ENCODE measurements around the gene NSF.
"Not testable (repeated sequence)": the region's sequence is repeated elsewhere in the genome, so short reads cannot be mapped to it uniquely, and the experiment has no call there.

The NSF gene

DNA sequence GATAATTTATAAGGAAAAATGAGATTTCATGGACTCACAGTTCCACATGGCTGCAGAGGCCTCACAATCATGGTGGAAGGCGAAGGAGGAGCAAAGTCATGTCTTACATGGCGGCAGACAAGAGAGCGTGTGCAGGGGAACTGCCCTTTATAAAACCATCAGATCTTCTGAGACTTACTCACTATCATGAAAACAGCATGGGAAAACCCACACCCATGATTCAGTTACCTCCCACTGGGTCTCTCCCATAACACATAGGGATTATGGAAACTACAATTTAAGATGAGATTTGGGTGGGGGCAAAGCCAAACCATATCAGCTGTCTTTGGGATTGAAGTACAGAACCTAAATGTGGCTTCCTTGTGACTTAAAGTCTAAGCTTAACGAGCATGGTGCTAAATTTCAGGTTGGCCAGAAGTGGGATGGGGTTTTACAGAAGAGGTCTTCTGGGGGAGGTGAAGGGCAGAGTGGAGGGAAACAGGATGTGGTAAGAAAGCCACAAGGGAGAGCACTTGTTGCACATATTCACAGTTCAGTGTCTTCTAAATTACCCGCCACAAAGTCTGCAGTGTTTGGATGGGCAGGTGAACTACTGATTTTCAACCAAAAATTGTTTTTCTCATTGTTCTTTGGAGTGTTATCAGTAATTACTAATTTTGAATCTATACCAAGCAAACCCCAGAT lies 38.4 kb downstream of the NSF start:
- FAIRE-seq = not testable (repeated sequence)

GRCh38 chr17:46632146-46632545 lies 41.7 kb downstream of the NSF start:
- not testable (repeated sequence) for FAIRE-seq

- not testable (repeated sequence) for FAIRE-seq
Measured at GRCh38 chr17:46634844-46635243, 44.4 kb downstream of the NSF start.

DNA sequence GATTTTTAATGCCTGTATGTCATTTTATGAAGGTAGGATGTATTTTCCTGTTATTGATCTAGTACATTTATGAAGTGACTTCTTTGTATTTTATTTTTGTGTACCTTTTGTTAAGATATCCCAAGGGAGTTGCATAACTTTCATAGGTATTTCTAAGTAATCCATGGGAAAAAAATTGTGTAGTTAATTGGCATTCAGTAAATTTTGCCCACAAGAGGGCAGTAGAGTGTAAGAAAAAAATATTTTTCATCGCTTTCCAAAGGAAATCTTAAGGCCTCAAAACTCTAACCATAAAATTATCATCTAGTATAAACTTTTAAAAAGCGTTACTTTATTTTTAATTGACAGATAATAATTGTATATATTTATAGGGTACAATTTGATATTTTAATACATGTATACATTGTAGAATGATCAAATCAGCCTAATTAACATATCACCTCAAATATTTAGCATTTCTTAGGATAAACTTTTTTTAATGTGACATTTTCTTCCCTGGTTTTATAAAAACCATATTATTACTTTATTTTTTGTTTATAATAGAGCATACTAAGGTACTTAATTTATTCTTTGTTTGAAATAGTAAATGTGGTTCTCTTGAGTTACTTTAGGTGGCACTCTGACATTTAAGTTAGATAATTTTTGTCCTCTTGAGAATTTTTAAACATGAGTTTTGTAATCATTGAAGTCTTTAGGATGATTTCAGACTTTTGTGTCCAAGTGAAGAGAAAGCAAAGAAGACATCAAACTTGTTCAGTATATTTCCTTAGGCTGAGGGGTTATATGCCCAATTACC lies 51.6 kb downstream of the NSF start:
- peak; percentile 96 for FAIRE-seq

DNA sequence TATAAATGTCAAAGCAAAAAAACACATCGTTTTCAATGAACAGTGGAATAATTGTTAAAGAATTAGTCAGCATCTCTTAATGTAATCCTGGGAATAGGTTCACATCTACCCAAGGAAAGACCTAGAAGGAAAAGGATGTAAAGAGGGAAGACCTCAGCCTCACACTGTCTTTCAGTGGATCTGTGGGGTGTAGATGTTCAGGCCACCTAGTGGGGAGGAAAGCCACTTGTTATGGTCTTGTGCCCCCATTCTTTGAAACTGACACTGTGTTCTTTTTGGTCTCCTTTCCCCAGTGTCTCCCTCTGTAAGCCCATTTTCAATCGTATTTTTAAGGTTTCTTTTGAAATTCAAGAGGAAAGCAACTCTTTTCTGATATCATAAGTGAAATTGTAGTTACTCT lies 56.8 kb downstream of the NSF start:
- FAIRE-seq = not testable (repeated sequence)

GRCh38 chr17:46647688-46648278 lies 57.3 kb downstream of the NSF start:
- FAIRE-seq = not testable (repeated sequence)

DNA sequence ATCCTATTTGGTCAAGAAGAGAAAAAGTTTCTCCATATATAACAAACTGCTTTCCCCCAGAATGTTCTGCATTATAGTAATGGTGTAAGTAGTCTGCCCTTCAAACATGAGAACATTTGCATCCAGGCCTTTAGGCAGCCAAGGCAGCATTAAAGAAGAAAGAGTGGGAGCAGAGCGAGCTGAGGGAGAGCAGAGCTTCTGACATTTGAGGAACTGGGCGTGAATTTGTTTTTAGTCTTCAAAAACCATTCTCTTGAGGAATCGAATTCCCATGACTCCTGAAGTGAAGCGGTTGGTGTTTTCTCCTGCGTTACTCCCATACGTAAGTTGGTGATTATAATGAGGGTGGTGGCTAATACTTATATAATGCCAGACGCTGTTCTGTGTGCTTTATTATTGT lies 58.8 kb downstream of the NSF start:
- FAIRE-seq = not testable (repeated sequence)

GRCh38 chr17:46652024-46652643 lies 61.7 kb downstream of the NSF start:
- not testable (repeated sequence) for FAIRE-seq

DNA sequence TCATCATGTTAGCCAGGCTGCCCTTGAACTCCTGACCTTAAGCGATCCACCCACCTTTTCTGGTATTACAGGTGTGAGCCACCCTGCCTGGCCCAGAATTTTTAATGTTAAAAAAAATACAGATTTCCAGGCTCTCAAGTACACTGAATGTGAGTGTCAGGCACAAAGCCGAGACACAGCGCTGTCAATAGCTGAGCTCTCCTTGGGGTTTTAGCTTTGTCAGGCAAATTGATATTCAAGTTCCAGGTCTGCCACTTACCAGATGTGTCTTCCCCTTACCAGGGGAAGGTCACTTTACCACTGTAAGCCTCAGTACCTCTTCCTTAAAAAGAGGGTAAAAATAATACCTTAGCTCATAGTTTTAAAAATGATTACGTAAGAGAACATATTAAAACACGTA lies 67.8 kb downstream of the NSF start:
- FAIRE-seq = not testable (repeated sequence)

DNA sequence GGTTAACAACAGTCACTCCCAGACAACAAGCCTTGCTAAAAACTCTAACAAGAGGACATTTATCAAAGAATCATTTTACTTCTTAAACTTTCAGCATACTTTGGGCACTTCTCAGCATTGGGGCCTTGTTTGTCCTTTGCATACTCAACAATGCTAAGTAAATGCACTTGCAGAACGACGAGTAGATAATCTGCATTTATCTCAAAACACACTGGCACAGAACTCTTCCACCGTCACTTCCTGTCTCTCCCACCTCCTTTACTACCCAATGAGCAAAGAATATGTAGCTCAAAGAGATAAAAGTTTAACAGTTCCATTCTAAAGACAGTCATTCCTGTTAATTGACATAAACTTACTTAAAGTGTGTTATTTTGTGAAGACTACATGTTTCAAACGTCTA lies 69.2 kb downstream of the NSF start:
- not testable (repeated sequence) for FAIRE-seq

GRCh38 chr17:46663123-46663522 lies 72.7 kb downstream of the NSF start:
- FAIRE-seq = not testable (repeated sequence)

GRCh38 chr17:46663552-46663951 lies 73.1 kb downstream of the NSF start:
- FAIRE-seq = not testable (repeated sequence)

DNA sequence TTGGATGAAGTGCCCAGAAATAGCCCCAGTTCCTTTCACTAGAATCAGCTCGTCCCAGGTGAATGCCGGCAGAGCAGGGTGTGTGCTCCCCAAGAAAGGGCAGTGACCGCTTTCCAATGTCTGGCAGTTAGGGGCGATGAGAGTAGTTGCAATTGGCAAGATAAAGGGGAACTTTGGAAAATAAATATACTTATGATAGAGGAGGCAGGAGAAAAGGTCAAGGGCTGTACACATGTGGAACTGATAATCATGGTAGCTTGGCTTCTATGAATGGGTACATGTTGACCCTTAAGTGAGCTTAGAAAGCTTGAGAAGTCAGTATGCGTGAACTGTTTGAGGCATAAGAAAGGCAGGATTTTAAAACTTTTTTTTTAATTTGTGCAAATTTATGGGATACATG lies 75.5 kb downstream of the NSF start:
- not testable (repeated sequence) for FAIRE-seq

- FAIRE-seq = not testable (repeated sequence)
Measured at GRCh38 chr17:46670789-46671188, 80.3 kb downstream of the NSF start.

- FAIRE-seq = not testable (repeated sequence)
Measured at GRCh38 chr17:46672777-46673176, 82.3 kb downstream of the NSF start.

GRCh38 chr17:46677819-46678218 lies 87.3 kb downstream of the NSF start:
- not testable (repeated sequence) for FAIRE-seq

DNA sequence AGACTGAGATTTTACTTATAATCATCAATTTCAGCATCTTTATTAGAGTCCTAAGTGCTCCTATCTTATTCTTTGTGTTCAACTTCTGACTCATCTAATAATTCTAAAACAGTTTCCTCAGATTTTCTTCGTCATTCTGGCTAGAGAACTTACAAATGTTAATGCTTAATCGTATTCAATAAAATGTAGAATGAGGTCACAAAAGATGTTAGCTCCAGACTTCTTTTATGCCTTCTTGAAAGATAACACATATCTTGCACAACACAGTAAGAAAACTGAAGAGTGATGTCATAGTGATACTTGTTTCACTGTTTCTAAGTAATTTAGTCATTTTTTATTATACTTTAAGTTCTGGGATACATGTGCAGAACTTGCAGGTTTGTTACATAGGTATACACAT lies 93.2 kb downstream of the NSF start:
- FAIRE-seq = not testable (repeated sequence)

DNA sequence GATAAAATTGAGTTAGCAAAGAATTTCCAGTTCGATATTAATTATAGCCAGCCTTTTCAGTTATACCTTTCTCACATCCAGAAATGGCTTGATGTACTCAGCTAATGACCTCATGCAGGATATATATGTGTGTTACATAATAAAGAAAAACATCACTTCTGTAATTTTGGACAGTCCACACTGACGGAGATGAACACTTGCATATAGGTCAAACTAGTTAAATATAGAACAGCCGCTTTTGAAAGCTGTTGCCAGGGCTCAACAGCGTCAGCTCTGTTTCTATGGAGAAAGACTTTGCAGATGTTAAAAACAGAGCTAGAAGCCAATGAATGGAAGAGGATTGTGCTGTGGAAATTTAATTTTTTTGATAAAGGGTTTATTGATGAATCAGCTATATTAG lies 94.8 kb downstream of the NSF start:
- FAIRE-seq = not testable (repeated sequence)

DNA sequence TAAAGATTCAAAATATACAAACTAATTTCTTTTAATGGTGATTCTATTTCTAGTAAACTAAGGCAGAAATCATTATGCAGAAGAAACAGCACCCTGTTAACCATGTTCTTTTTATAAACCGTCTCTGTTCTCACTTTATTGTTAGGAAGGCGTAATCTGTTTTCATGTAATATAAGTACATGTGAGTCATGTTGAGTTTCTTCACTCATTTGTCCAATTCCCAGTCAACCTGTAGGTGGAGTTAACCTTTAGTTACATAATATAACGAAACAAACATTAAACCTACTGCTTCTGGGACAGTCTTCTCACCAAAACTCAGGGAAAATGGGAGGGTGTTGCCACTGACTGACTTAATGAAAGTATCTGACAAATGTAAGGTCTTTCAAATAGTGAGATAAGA lies 101.7 kb downstream of the NSF start:
- FAIRE-seq = not testable (repeated sequence)

GRCh38 chr17:46693283-46693682 lies 102.8 kb downstream of the NSF start:
- not testable (repeated sequence) for FAIRE-seq

DNA sequence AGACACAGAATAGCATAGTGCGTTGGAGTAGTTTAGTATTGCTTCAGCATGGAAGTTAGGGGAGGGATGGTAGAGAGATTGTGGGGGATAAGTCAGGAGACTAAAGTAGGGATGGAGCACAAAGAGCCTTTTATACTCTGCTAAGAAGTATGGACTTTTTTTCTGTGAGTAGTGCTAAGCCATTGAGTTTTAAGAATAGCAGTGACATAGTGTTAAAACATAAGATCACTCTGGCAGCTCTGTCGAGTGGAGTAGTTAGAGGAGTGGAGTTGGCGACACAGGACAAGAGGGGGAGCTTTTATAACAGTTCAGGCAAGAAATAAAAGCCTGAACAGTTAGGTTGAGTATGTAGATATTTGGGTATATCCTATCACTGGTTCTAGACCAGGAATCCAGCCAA lies 106.1 kb downstream of the NSF start:
- not testable (repeated sequence) for FAIRE-seq

DNA sequence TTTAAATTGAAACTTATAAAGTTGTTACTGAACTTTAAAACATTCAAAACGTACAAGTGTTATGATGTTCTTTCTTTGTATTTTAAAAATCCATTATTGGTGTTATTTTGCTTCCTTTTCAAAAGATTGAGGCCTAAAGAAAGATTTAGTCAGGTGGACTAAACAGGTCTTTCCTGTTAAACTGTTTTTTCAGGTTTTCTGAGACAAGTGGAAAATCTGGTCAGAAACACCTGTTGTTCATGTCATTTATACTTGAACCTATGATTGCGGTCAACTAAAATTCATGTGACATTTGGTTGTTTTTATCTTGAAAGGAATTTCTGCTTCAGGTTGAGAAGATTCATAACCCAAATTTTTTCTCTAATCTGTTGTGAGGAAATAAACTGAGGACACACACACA lies 108.5 kb downstream of the NSF start:
- FAIRE-seq = peak; percentile 78

- no peak for FAIRE-seq
Measured at GRCh38 chr17:46717999-46718398, 127.5 kb downstream of the NSF start.
